Cardiac fibroblast (primary cell): ENCODE data around the gene TM9SF3.
A peak's percentile ranks its signal among the peaks of the same experiment; 100 is the strongest.

ENCODE experiments used
- DNase-seq, 2 donors: peaks; one replicate each; pipeline versions ENCODE4 v3.0.0 to v3.0.0-alpha.2; 2010; ENCODE audit warnings: low read depth in 2 of 2
- H3K4me3 ChIP-seq, 2 donors: replicated peaks in 1 of 2; 1 replicate in 1 of 2; 2 replicates in 1 of 2; pipeline ENCODE4 v1.5.1; 2011; ENCODE audit warnings: low read depth in 2 of 2, low read length in 2 of 2, mild to moderate bottlenecking in 2 of 2, moderate library complexity in 1 of 2
- CTCF ChIP-seq: IDR thresholded peaks from one replicate; pipeline ENCODE4 v1.5.1; 2011; ENCODE audit warnings: low read depth, mild to moderate bottlenecking, low read length, inconsistent platforms

TM9SF3 gene

DNA sequence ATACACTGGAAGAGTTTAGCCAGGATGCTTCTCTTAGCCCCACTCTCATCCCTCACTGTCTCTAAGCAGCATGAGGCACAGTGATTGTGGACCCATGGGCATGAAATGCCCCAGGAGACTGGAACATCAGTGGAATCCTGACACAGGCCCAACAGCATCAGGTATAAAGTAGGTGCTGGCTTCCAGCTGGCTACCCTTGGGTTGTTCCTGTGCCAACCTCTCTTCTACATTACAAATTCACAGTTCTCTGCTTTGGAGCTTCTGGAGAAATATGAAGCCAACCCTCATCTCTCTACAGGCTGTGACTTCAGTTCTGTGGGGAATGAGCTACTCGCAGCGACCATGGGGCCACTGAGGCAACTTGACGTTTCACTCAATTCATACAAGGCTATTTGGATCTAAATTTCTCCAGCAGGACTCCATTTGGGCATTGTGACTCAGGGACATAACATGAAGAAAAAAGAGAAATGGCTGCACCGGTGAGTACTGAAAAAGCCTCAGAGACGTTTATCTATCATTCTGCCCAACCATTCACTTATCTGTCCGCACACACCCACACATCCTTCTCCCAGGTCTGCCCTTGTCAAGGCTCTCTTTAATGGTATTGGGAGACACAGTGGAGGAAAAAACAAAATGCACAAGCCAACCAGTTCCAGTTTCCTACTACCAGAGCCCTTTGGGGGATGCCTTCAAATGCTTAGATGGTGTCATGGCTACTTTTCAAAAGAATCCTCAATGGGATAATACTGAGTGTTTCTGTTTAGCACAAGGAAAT, 35.4 kb upstream of the TM9SF3 start:
- no peak for TF ChIP-seq CTCF
- no peak for DNase-seq
- no peak overlapping the region for H3K4me3 ChIP-seq

GRCh38 chr10:96619796-96620773, 33.3 kb upstream of the TM9SF3 start:
- no peak for TF ChIP-seq CTCF
- H3K4me3 ChIP-seq = no peak overlapping the region
- peak; percentile 39 to 64 for DNase-seq

- no peak for TF ChIP-seq CTCF
- H3K4me3 ChIP-seq = no peak overlapping the region
- DNase-seq = no peak
These were observed 32.3 kb upstream of the TM9SF3 start for GRCh38 chr10:96619120-96619519.

GRCh38 chr10:96618653-96619052, 31.8 kb upstream of the TM9SF3 start:
- DNase-seq = peak; percentile 29 to 71
- no peak for TF ChIP-seq CTCF
- H3K4me3 ChIP-seq = no peak overlapping the region

- DNase-seq = no peak
- H3K4me3 ChIP-seq = no peak overlapping the region
- no peak for TF ChIP-seq CTCF
These were observed 30.1 kb upstream of the TM9SF3 start for GRCh38 chr10:96616961-96617360.

- no peak overlapping the region for H3K4me3 ChIP-seq
- DNase-seq = peak; percentile 12 to 81
- no peak for TF ChIP-seq CTCF
These were observed 27.7 kb upstream of the TM9SF3 start for GRCh38 chr10:96614515-96614914.
